CD14-positive monocyte (primary cell): ENCODE data around the gene RALGDS. TPM values are rescaled to one million over a fixed set of nuclear protein-coding genes. Genes with fewer than 3 reads are reported as not detected.

Experiments
- DNase-seq, 3 donors: peaks; one replicate each; pipeline ENCODE4 v3.0.0-alpha.2; 2011 to 2022
- H2AFZ ChIP-seq: 2 replicates; pipeline ENCODE4 v1.6.0; 2012; ENCODE audit warnings: mild to moderate bottlenecking, low read depth, low read length, inconsistent platforms; ENCODE audit not compliant: insufficient read depth, poor library complexity, severe bottlenecking
- H3K27ac ChIP-seq, 2 donors: 1 replicate in 1 of 2; 2 replicates in 1 of 2; pipeline ENCODE4 v1.5.1; 2012 to 2013; ENCODE audit warnings: low read length in 2 of 2, control low read depth in 1 of 2, inconsistent platforms in 1 of 2, low read depth in 1 of 2, mild to moderate bottlenecking in 1 of 2
- H3K27me3 ChIP-seq, 2 donors: one replicate each; pipeline versions ENCODE4 v1.6.0 to v1.6.1; 2011 to 2013; ENCODE audit warnings: low read length in 2 of 2; ENCODE audit not compliant: control insufficient read depth in 2 of 2, insufficient read depth in 2 of 2
- H3K36me3 ChIP-seq, 2 donors: replicated peaks in 1 of 2; 1 replicate in 1 of 2; 2 replicates in 1 of 2; pipeline versions ENCODE4 v1.5.1 to v1.6.1; 2012 to 2013; ENCODE audit warnings: low read length in 2 of 2, control low read depth in 1 of 2, inconsistent platforms in 1 of 2, mild to moderate bottlenecking in 1 of 2; ENCODE audit not compliant: insufficient read depth in 2 of 2, control insufficient read depth in 1 of 2
- H3K4me1 ChIP-seq, 2 donors: 1 replicate in 1 of 2; 2 replicates in 1 of 2; pipeline versions ENCODE4 v1.5.1 to v1.6.1; 2012 to 2013; ENCODE audit warnings: low read length in 2 of 2, control low read depth in 1 of 2, inconsistent platforms in 1 of 2, mild to moderate bottlenecking in 1 of 2, moderate library complexity in 1 of 2; ENCODE audit not compliant: insufficient read depth in 2 of 2, control insufficient read depth in 1 of 2
- H3K4me2 ChIP-seq: replicated peaks from 2 replicates; pipeline ENCODE3; 2012; ENCODE audit warnings: low read length, moderate library complexity, mild to moderate bottlenecking; ENCODE audit not compliant: poor library complexity, severe bottlenecking; ENCODE audit errors: extremely low read depth
- H3K4me3 ChIP-seq, 3 experiments: fragments of 200-600 bp in 1 of 3; sonication (generic) in 1 of 3; replicated peaks in 1 of 3; 1 replicate in 2 of 3; 2 replicates in 1 of 3; pipeline ENCODE4 v1.5.1; 2011 to 2013; ENCODE audit warnings: low read length in 3 of 3, mild to moderate bottlenecking in 3 of 3, control low read depth in 2 of 3, low read depth in 2 of 3, inconsistent platforms in 1 of 3, moderate library complexity in 1 of 3
- H3K79me2 ChIP-seq: 2 replicates; pipeline ENCODE4 v1.6.0; 2012; ENCODE audit warnings: mild to moderate bottlenecking, control low read depth, inconsistent platforms, low read length, moderate library complexity; ENCODE audit not compliant: insufficient read depth
- H3K9ac ChIP-seq: 2 replicates; pipeline ENCODE4 v1.6.0; 2017; ENCODE audit warnings: low read length, mild to moderate bottlenecking; ENCODE audit not compliant: insufficient read depth, poor library complexity, severe bottlenecking
- H3K9me3 ChIP-seq, 2 donors: replicated peaks in 1 of 2; 1 replicate in 1 of 2; 2 replicates in 1 of 2; pipeline versions ENCODE4 v1.5.1 to v1.6.1; 2012 to 2013; ENCODE audit warnings: low read length in 2 of 2, control low read depth in 1 of 2; ENCODE audit not compliant: control insufficient read depth in 1 of 2, insufficient read depth in 1 of 2
- H4K20me1 ChIP-seq: 2 replicates; pipeline ENCODE4 v1.6.0; 2012; ENCODE audit warnings: mild to moderate bottlenecking, low read length, control low read depth, moderate library complexity; ENCODE audit not compliant: insufficient read depth
- H3K27ac Mint-ChIP-seq, 7 donors: one replicate each; pipeline ENCODE4 v1.8.0; 2020; ENCODE audit warnings: mild to moderate bottlenecking in 7 of 7, mixed read lengths in 7 of 7, moderate library complexity in 6 of 7, inconsistent platforms in 2 of 7
- H3K27me3 Mint-ChIP-seq, 3 donors: one replicate each; pipeline ENCODE4 v1.8.0; 2021 to 2022; ENCODE audit warnings: low read depth in 3 of 3, mild to moderate bottlenecking in 3 of 3, mixed read lengths in 3 of 3, moderate library complexity in 3 of 3, inconsistent platforms in 1 of 3
- H3K36me3 Mint-ChIP-seq, 2 donors: one replicate each; pipeline ENCODE4 v1.8.0; 2020; ENCODE audit warnings: mixed read lengths in 2 of 2, inconsistent platforms in 1 of 2, mild to moderate bottlenecking in 1 of 2
- H3K4me1 Mint-ChIP-seq: one replicate; pipeline ENCODE4 v1.8.0; 2020; ENCODE audit warnings: mild to moderate bottlenecking, mixed read lengths
- H3K4me3 Mint-ChIP-seq, 2 donors: one replicate each; pipeline ENCODE4 v1.8.0; 2020; ENCODE audit warnings: mild to moderate bottlenecking in 2 of 2, mixed read lengths in 2 of 2, moderate library complexity in 1 of 2
- H3K9me3 Mint-ChIP-seq, 7 donors: one replicate each; pipeline ENCODE4 v1.8.0; 2020 to 2022; ENCODE audit warnings: mixed read lengths in 7 of 7, mild to moderate bottlenecking in 6 of 7, moderate library complexity in 6 of 7, inconsistent platforms in 2 of 7
- CTCF ChIP-seq: fragments of 200-600 bp; IDR thresholded peaks from one replicate; pipeline ENCODE4 v1.8.0; 2022; ENCODE audit warnings: antibody characterized with exemption, mild to moderate bottlenecking
- WGBS: methylation state at CpG from one replicate; pipeline ENCODE4 v1.1.5; 2013; ENCODE audit warnings: missing lambda C conversion rate; ENCODE audit not compliant: insufficient coverage; 5-methylcytosine and 5-hydroxymethylcytosine counted together
- intact Hi-C, 2 donors: fragments of 100-400 bp; cut with micrococcal nuclease; formaldehyde crosslinking; loops; one replicate each; pipeline versions ENCODE4 v1.15.0 to v1.15.1; 2023
- polyA plus RNA-seq, 3 donors: library from polyadenylated mRNA; depleted of rRNA in 1 of 3; unstranded in 2 of 3; stranded (reverse) in 1 of 3; fragments of 300-500 nt in 2 of 3; fragments of >200 nt in 1 of 3; fragmentation: Illumina TruSeq in 2 of 3; gene quantifications; 1 replicate in 2 of 3; 2 replicates in 1 of 3; pipeline ENCODE4 v1.2.3, GENCODE V29; 2012 to 2021

Gene RALGDS
- polyA plus RNA-seq, 3 donors, result 3.5 to 63.8 (median 4.2) TPM

DNA sequence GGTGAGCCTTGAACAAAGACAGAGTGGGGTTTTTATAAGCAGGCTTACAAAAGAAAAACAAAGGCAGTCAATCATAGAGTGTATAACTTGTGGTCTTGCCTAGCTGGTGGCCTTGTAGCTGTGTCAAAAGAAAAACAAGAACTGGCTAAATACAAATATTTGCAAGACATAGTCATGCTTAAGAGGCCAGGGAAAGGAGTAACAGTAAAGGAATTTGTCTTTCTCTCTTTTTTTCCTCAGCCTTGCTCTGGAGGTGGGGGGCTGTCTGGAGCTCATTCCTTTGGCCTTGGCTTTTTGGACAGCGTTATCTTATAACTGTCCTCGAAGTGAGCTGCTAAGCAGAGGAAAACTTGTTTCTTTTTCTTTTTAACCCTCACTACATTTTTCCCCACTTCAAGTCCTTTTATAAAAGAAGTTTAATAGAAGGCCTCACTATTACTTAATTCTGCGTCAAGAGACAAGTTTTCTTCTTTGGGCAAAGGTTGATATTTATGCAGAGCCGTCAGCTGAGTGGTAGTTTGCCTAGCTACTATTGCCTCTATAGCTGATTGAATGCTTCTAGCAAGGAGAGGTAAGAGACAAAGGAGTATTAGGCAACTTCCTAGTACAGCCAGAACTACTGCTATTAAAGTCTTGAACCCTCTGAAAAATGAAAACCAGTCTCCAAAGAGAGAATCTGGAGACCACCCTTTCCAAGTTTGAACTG is 45.0 kb downstream of the RALGDS start:
- Histone ChIP-seq H2AFZ (no peak overlapping the region), H3K9ac (no peak overlapping the region), H3K4me1 (no peaks in the 10 kb centered on the region), H3K4me3 (no peak overlapping the region), H3K36me3 (no peaks in the 10 kb centered on the region), H3K27ac (no peak overlapping the region), H4K20me1 (no peaks in the 10 kb centered on the region), H3K27me3 (peaks cover 0 to 14% of the 10 kb centered on the region in 2 donors), H3K79me2 (no peaks in the 10 kb centered on the region), H3K9me3 (no peaks in the 10 kb centered on the region), H3K4me2 (no peak overlapping the region)
- peaks cover 2 to 9% (median 4%) of the 10 kb centered on the region in 3 donors for H3K27me3 Mint-ChIP-seq
- H3K4me1 Mint-ChIP-seq, result peaks cover 2% of the 10 kb centered on the region
- intact Hi-C loops, result no loop called here
- WGBS, result no CpG with 5 or more reads among the region's 4 CpGs
- H3K4me3 Mint-ChIP-seq, result no peak overlapping the region
- H3K27ac Mint-ChIP-seq, result no peak overlapping the region
- H3K36me3 Mint-ChIP-seq, result no peaks in the 10 kb centered on the region
- no peak for TF ChIP-seq CTCF
- no peaks in the 10 kb centered on the region for H3K9me3 Mint-ChIP-seq
- no peak for DNase-seq

GRCh38 chr9:133074111-133074651 is 46.9 kb downstream of the RALGDS start:
- Mint-ChIP-seq H3K27ac (no peak overlapping the region), H3K27me3 (peaks cover 0 to 9% (median 4%) of the 10 kb centered on the region in 3 donors), H3K4me3 (no peak overlapping the region), H3K4me1 (peaks cover 2% of the 10 kb centered on the region), H3K36me3 (no peaks in the 10 kb centered on the region), H3K9me3 (no peaks in the 10 kb centered on the region)
- H3K79me2 ChIP-seq, result no peaks in the 10 kb centered on the region
- 91% methylated on average over 5 of the region's 8 CpGs for WGBS
- no peak for TF ChIP-seq CTCF
- intact Hi-C loops, result no loop called here
- H3K27ac ChIP-seq, result no peak overlapping the region
- no peak overlapping the region for H3K4me3 ChIP-seq
- H3K4me1 ChIP-seq, result no peaks in the 10 kb centered on the region
- no peak for DNase-seq
- no peaks in the 10 kb centered on the region for H3K9me3 ChIP-seq
- no peak overlapping the region for H2AFZ ChIP-seq
- H3K27me3 ChIP-seq, result peaks cover 0 to 9% of the 10 kb centered on the region in 2 donors
- H3K9ac ChIP-seq, result no peak overlapping the region
- no peaks in the 10 kb centered on the region for H3K36me3 ChIP-seq
- no peak overlapping the region for H3K4me2 ChIP-seq
- no peaks in the 10 kb centered on the region for H4K20me1 ChIP-seq
